NB4 (cell line): ENCODE results near the gene TMEM145.

Experiments
- DNase-seq: peaks from one replicate; pipeline ENCODE4 v3.0.0; 2010; ENCODE audit warnings: low read depth
- H3K4me3 ChIP-seq: one replicate; pipeline ENCODE4 v1.5.1; 2011; ENCODE audit warnings: mild to moderate bottlenecking, low read depth, low read length, moderate library complexity
- MYC ChIP-seq: IDR thresholded peaks from 2 replicates; pipeline ENCODE4 v1.6.1; 2011; ENCODE audit warnings: low read depth, low read length
- POLR2A ChIP-seq: IDR thresholded peaks from 2 replicates; pipeline ENCODE4 v1.6.1; 2011; ENCODE audit warnings: mild to moderate bottlenecking; ENCODE audit not compliant: insufficient read length; ENCODE audit errors: extremely low read depth
- TF ChIP-seq, protein P1 (sequence below): IDR thresholded peaks from 2 replicates; pipeline ENCODE4 v1.6.1; 2011; ENCODE audit warnings: low read depth, low read length
- TF ChIP-seq, protein P2 (sequence below): IDR thresholded peaks from one replicate; pipeline ENCODE4 v1.5.1; 2012; ENCODE audit warnings: low read depth, low read length

The TMEM145 gene

DNA sequence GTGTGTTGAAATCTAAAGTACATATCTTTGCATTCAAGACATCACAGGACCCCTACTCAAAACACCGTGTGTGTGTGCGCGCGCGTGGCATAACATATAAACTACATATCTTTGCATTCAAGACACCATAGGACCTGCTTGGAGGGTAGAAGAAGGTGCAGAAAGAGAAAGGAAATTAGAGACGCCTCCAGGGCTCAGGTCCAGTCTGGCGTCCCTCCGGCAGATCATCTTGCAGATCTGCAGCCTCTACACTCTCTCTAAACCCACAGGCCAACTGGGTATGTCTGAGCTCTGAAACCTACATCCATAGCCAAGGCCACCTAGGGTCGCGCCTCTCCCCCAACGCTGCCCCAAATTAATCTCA lies 10.0 kb upstream of the TMEM145 start:
- H3K4me3 ChIP-seq = no peak overlapping the region
- no peak for DNase-seq

DNA sequence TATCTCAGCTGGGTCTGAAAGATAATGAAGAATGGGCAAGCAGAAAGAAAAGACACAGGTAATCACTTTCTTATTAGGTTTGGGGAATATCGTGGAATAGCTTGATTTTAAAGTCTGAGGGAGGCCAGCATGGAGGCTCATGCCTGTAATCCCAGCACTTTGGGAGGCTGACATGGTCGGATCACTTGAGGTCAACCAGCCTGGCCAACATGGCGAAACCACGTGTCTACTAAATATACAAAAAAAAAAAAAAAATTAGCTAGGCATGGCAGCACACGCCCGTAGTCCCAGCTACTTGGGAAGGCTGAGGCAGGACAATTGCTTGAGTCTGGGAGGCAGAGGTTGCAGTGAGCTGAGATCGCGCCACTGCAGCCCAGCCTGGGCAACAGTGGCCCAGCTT lies 9.2 kb upstream of the TMEM145 start:
- no peak for DNase-seq
- TF ChIP-seq, protein P1, sequence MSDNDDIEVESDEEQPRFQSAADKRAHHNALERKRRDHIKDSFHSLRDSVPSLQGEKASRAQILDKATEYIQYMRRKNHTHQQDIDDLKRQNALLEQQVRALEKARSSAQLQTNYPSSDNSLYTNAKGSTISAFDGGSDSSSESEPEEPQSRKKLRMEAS = no peak
- TF ChIP-seq, protein P2, sequence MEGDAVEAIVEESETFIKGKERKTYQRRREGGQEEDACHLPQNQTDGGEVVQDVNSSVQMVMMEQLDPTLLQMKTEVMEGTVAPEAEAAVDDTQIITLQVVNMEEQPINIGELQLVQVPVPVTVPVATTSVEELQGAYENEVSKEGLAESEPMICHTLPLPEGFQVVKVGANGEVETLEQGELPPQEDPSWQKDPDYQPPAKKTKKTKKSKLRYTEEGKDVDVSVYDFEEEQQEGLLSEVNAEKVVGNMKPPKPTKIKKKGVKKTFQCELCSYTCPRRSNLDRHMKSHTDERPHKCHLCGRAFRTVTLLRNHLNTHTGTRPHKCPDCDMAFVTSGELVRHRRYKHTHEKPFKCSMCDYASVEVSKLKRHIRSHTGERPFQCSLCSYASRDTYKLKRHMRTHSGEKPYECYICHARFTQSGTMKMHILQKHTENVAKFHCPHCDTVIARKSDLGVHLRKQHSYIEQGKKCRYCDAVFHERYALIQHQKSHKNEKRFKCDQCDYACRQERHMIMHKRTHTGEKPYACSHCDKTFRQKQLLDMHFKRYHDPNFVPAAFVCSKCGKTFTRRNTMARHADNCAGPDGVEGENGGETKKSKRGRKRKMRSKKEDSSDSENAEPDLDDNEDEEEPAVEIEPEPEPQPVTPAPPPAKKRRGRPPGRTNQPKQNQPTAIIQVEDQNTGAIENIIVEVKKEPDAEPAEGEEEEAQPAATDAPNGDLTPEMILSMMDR = no peak
- TF ChIP-seq POLR2A (no peak), MYC (no peak)
- H3K4me3 ChIP-seq = no peak overlapping the region

More for the DNA sequence above, 10.0 kb upstream of the TMEM145 start:
- TF ChIP-seq MYC (no peak), POLR2A (no peak)
- TF ChIP-seq, protein P2 = no peak
- TF ChIP-seq, protein P1 = no peak

DNA sequence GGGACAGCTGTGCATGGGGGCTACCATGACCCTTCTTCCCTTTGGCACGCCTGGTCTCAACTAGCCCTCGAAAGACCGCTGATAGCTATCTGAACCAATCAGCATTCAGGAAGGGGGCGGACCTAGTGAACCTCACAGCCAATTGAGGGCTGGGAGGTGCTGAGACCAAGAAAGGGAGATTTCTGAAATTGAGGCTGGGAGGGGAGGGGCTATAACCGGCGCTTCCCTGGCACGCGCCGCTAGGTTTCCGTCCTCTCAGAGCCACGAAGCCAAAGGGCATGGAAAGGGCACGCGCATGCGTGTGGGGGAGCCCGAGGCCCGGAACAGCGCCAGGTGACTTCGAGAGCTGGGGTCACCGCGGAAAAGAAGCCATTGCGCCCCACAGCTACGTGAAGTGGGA lies 6.5 kb upstream of the TMEM145 start:
- DNase-seq = no peak
- TF ChIP-seq, protein P1 = no peak
- TF ChIP-seq POLR2A = no peak
- TF ChIP-seq MYC = no peak
- TF ChIP-seq, protein P2 = no peak
- no peak overlapping the region for H3K4me3 ChIP-seq

DNA sequence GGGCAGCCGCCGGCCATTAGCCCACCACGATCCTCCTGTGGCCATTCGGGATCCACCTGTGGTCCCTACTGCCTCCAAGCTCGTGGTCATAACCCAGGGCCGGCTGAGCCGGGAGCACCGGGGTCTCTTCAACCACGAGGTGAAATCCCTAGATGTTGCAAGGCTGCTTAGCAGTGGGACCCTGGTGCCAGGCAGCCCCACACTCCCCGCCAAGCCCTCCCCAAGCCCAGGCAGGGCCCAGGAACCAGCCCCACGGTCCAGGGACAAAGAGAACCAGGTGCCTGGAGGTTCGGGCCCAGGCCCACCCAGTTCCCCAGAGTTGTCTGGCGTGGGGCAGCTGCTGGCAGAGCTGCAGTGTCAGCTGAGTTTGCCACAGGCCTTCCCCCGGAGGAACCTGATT lies 3.4 kb upstream of the TMEM145 start:
- DNase-seq = no peak

DNA sequence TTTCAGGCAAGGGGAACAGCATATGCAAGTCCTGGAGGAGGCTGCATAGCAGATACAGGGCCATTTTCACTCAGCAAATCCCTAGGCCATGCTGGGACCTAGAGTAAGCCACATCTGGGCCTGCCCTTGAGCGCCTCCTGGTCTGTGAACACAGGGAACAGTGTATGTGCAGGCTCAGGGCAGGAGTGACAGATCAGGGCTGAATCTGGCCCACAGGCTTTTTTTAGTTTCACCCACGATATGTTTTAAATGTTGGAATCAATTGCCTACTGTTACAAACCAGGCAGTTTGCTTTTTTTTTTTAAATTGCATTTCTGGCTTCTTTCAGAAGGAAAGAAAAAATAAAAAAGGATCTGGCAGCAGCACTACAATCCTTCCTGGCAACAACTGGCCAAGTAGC lies 1.5 kb upstream of the TMEM145 start:
- DNase-seq = no peak
- H3K4me3 ChIP-seq = no peak overlapping the region
- TF ChIP-seq, protein P2 = peak; percentile 22
- TF ChIP-seq MYC = no peak

More for the DNA sequence above, 3.4 kb upstream of the TMEM145 start:
- TF ChIP-seq, protein P1 = no peak
- TF ChIP-seq MYC = no peak
- TF ChIP-seq POLR2A = no peak
- TF ChIP-seq, protein P2 = no peak
- H3K4me3 ChIP-seq = no peak overlapping the region

DNA sequence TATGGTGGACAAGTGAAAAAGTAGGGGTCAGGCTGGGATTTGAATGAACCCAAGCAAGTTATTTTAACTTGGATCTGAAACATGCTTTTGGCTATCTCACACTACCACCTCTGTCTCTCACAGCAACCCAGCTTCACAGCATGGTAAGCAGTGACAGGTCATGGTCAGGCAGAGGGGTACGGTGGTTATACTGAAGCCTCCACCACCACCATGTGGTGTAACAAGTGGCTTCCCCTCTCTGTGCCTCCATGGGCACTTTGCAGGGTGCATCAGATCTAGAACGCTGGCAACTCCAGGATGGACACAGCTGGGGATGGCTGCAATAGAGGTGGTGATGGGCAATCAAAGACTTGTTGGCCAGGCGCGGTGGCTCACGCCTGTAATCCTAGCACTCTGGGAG lies 739 bp upstream of the TMEM145 start:
- DNase-seq = no peak
- TF ChIP-seq, protein P2 = no peak
- TF ChIP-seq, protein P1 = no peak
- no peak for TF ChIP-seq MYC
- no peak for TF ChIP-seq POLR2A

More for the DNA sequence above, 739 bp upstream of the TMEM145 start:
- H3K4me3 ChIP-seq = no peak overlapping the region
